GM18907 (cell line): ENCODE data around the gene DIS3.
"Not testable (repeated sequence)": the region's sequence is repeated elsewhere in the genome, so short reads cannot be mapped to it uniquely, and the experiment has no call there.

ENCODE experiments used
- ATAC-seq: cut with Tn5 transposase; IDR thresholded peaks from one replicate; pipeline ENCODE4 v1.9.1; 2021; ENCODE audit warnings: mild to moderate bottlenecking, moderate library complexity; ENCODE audit not compliant: unreplicated experiment

DIS3 gene

GRCh38 chr13:72781451-72782439, at the start of gene DIS3, which contains the start of gene PIBF1:
Gene DIS3 (minus strand): TSS chr13:72781900. CDS start chr13:72781832, 68 bp downstream.
Gene PIBF1 (plus strand): TSS chr13:72782133. CDS start chr13:72783470, 1,337 bp downstream.
- peak; percentile 98 for ATAC-seq

- ATAC-seq: no peak
Measured at GRCh38 chr13:72823724-72824123, 42.0 kb upstream of the DIS3 start.

GRCh38 chr13:72823081-72823480, 41.4 kb upstream of the DIS3 start:
- ATAC-seq: no peak

- ATAC-seq: no peak
Measured at GRCh38 chr13:72820898-72821279, 39.2 kb upstream of the DIS3 start.

- ATAC-seq: no peak
Measured at GRCh38 chr13:72820156-72820897, 38.6 kb upstream of the DIS3 start.

- no peak for ATAC-seq
Measured at GRCh38 chr13:72808917-72809500, 27.3 kb upstream of the DIS3 start.

- ATAC-seq: not testable (repeated sequence)
Measured at GRCh38 chr13:72806514-72806913, 24.8 kb upstream of the DIS3 start.

GRCh38 chr13:72805676-72806346, 24.1 kb upstream of the DIS3 start:
- no peak for ATAC-seq

GRCh38 chr13:72804301-72804700, 22.6 kb upstream of the DIS3 start:
- ATAC-seq: no peak

GRCh38 chr13:72798817-72799216, 17.1 kb upstream of the DIS3 start:
- ATAC-seq: no peak

- no peak for ATAC-seq
Measured at GRCh38 chr13:72792640-72793039, 10.9 kb upstream of the DIS3 start.

- no peak for ATAC-seq
Measured at GRCh38 chr13:72788831-72789230, 7.1 kb upstream of the DIS3 start.

GRCh38 chr13:72784679-72785078, 3.0 kb upstream of the DIS3 start:
- ATAC-seq: not testable (repeated sequence)

- ATAC-seq: no peak
Measured at GRCh38 chr13:72782717-72783116, 1.0 kb upstream of the DIS3 start.

GRCh38 chr13:72774019-72774418, 7.7 kb downstream of the DIS3 start:
- no peak for ATAC-seq

- ATAC-seq: no peak
Measured at GRCh38 chr13:72763411-72763810, 18.3 kb downstream of the DIS3 start.

GRCh38 chr13:72760189-72760588, 21.5 kb downstream of the DIS3 start:
- ATAC-seq: no peak

- ATAC-seq: no peak
Measured at GRCh38 chr13:72757792-72758535, 23.7 kb downstream of the DIS3 start.

GRCh38 chr13:72754111-72754510, 27.6 kb downstream of the DIS3 start:
- ATAC-seq: no peak

- no peak for ATAC-seq
Measured at GRCh38 chr13:72751220-72751619, 30.5 kb downstream of the DIS3 start.
